SK-N-SH (cell line): Measurements from ENCODE around the gene ATN1. TPM values are rescaled to one million over a fixed set of nuclear protein-coding genes. Genes with fewer than 3 reads are reported as not detected.

Experiments used
- CHD2 ChIP-seq: fragments of 150-350 bp; IDR thresholded peaks from 2 replicates; pipeline ENCODE4 v1.6.1; 2018; ENCODE audit warnings: low read length; ENCODE audit not compliant: partially characterized antibody
- ELF1 ChIP-seq: IDR thresholded peaks from 2 replicates; pipeline ENCODE4 v1.4.0; 2012
- EZH2phosphoT487 ChIP-seq: fragments of 200-600 bp; sonication (generic); IDR thresholded peaks from 2 replicates; pipeline ENCODE4 v1.6.1; 2017; ENCODE audit warnings: low read depth, mixed run types, mild to moderate bottlenecking, antibody characterized with exemption, moderate library complexity, borderline replicate concordance
- JUND ChIP-seq: IDR thresholded peaks from 2 replicates; pipeline ENCODE4 v1.4.0; 2012
- MEF2A ChIP-seq: IDR thresholded peaks from 2 replicates; pipeline ENCODE4 v1.4.0; 2012; ENCODE audit warnings: low read depth, borderline replicate concordance
- MXI1 ChIP-seq: IDR thresholded peaks from 2 replicates; pipeline ENCODE4 v1.6.1; 2012; ENCODE audit warnings: mild to moderate bottlenecking, low read depth, low read length, improper control_type of control experiment
- NFIC ChIP-seq: IDR thresholded peaks from 2 replicates; pipeline ENCODE4 v1.4.0; 2012; ENCODE audit warnings: borderline replicate concordance
- POLR2AphosphoS5 ChIP-seq: IDR thresholded peaks from 2 replicates; pipeline ENCODE4 v1.6.1; 2012; ENCODE audit warnings: low read depth, low read length
- RCOR1 ChIP-seq: fragments of 150-350 bp; IDR thresholded peaks from 2 replicates; pipeline ENCODE4 v1.6.1; 2017; ENCODE audit warnings: antibody characterized with exemption, low read length
- RFX5 ChIP-seq: IDR thresholded peaks from 2 replicates; pipeline ENCODE4 v1.6.1; 2012; ENCODE audit warnings: mild to moderate bottlenecking, improper control_type of control experiment, low read length
- SIN3A ChIP-seq: IDR thresholded peaks from 2 replicates; pipeline ENCODE4 v1.6.1; 2012; ENCODE audit warnings: low read depth, mild to moderate bottlenecking, low read length, moderate library complexity, borderline replicate concordance
- SMC3 ChIP-seq: IDR thresholded peaks from 2 replicates; pipeline ENCODE4 v1.6.1; 2012; ENCODE audit warnings: low read depth, low read length, improper control_type of control experiment
- TCF12 ChIP-seq: IDR thresholded peaks from 2 replicates; pipeline ENCODE4 v1.4.0; 2012
- TEAD4 ChIP-seq: IDR thresholded peaks from 2 replicates; pipeline ENCODE4 v1.4.0; 2012; ENCODE audit warnings: mild to moderate bottlenecking, borderline replicate concordance; ENCODE audit not compliant: insufficient read depth
- YY1 ChIP-seq: IDR thresholded peaks from 2 replicates; pipeline ENCODE4 v1.4.0; 2012; ENCODE audit warnings: low read depth, mild to moderate bottlenecking
- polyA plus RNA-seq, 3 experiments: library from polyadenylated mRNA; depleted of rRNA; stranded (reverse); fragments of >200 nt; gene quantifications; 2 replicates each; pipeline ENCODE4 v1.2.3, GENCODE V29; 2012
- TF ChIP-seq, protein P1 (sequence below): fragments of 150-350 bp; IDR thresholded peaks from 2 replicates; pipeline ENCODE4 v1.6.1; 2016; ENCODE audit warnings: mild to moderate bottlenecking, low read depth, low read length
- TF ChIP-seq, protein P2 (sequence below): IDR thresholded peaks from 2 replicates; pipeline ENCODE4; 2012
- TF ChIP-seq, protein P3 (sequence below): IDR thresholded peaks from 2 replicates; pipeline ENCODE4 v1.6.1; 2012; ENCODE audit warnings: mild to moderate bottlenecking, low read depth, low read length, moderate library complexity
- TF ChIP-seq, protein P4 (sequence below): fragments of 150-350 bp; IDR thresholded peaks from 2 replicates; pipeline ENCODE4 v1.6.1; 2017; ENCODE audit warnings: antibody characterized with exemption, low read length, low read depth, borderline replicate concordance
- TF ChIP-seq, protein P5 (sequence below): IDR thresholded peaks from 2 replicates; pipeline ENCODE4 v1.4.0; 2012; ENCODE audit warnings: low read depth, borderline replicate concordance

The ATN1 gene
- polyA plus RNA-seq, 1 of the 3 experiments (the other 2 are of a cell fraction), result 29.3 TPM

DNA sequence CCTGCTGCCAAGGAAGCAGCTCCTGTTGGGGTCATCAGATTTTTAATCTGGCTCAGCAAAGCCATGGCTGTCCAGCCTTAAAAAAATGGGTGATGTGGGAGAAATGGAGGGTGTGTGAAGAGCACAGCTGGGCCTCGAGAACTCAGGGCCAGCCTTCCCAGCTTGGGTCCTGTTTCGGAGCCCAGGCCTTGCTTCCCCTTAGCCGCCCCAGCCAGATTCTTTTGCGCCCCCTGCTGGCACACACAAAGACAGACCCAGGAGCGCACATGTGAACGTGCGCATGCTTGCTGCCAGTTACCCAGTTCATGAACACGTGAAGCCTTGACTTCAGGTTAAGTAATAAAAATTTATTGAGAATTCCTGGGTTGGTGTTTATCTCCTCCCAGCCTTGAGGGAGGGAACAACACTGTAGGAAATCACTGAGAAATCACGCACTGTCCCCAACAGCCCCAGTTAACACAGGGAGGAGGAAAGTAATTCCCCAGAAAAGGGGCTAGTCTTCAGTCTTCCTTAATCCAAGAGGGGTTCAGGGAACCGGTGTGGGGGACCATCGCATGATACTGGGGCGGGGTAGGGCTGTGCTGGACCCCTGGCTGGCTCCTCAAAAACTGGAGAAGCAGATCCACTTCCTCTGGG lies 37.4 kb downstream of the ATN1 start (continued):
- no peak for TF ChIP-seq CHD2
- no peak for TF ChIP-seq YY1
- TF ChIP-seq TEAD4, result no peak
- no peak for TF ChIP-seq ELF1
- TF ChIP-seq, protein P1, sequence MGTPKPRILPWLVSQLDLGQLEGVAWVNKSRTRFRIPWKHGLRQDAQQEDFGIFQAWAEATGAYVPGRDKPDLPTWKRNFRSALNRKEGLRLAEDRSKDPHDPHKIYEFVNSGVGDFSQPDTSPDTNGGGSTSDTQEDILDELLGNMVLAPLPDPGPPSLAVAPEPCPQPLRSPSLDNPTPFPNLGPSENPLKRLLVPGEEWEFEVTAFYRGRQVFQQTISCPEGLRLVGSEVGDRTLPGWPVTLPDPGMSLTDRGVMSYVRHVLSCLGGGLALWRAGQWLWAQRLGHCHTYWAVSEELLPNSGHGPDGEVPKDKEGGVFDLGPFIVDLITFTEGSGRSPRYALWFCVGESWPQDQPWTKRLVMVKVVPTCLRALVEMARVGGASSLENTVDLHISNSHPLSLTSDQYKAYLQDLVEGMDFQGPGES, result no peak
- no peak for TF ChIP-seq NFIC
- TF ChIP-seq JUND, result no peak
- no peak for TF ChIP-seq RCOR1
- no peak for TF ChIP-seq POLR2AphosphoS5
- TF ChIP-seq, protein P2, sequence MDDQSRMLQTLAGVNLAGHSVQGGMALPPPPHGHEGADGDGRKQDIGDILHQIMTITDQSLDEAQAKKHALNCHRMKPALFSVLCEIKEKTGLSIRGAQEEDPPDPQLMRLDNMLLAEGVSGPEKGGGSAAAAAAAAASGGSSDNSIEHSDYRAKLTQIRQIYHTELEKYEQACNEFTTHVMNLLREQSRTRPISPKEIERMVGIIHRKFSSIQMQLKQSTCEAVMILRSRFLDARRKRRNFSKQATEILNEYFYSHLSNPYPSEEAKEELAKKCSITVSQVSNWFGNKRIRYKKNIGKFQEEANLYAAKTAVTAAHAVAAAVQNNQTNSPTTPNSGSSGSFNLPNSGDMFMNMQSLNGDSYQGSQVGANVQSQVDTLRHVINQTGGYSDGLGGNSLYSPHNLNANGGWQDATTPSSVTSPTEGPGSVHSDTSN, result no peak
- TF ChIP-seq MXI1, result peak; percentile 97
- TF ChIP-seq EZH2phosphoT487, result no peak
- TF ChIP-seq SMC3, result peak; percentile 77
- TF ChIP-seq RFX5, result no peak
- peak; percentile 57; the same call in 1 of the 2 replicates for TF ChIP-seq SIN3A
- TF ChIP-seq, protein P3, sequence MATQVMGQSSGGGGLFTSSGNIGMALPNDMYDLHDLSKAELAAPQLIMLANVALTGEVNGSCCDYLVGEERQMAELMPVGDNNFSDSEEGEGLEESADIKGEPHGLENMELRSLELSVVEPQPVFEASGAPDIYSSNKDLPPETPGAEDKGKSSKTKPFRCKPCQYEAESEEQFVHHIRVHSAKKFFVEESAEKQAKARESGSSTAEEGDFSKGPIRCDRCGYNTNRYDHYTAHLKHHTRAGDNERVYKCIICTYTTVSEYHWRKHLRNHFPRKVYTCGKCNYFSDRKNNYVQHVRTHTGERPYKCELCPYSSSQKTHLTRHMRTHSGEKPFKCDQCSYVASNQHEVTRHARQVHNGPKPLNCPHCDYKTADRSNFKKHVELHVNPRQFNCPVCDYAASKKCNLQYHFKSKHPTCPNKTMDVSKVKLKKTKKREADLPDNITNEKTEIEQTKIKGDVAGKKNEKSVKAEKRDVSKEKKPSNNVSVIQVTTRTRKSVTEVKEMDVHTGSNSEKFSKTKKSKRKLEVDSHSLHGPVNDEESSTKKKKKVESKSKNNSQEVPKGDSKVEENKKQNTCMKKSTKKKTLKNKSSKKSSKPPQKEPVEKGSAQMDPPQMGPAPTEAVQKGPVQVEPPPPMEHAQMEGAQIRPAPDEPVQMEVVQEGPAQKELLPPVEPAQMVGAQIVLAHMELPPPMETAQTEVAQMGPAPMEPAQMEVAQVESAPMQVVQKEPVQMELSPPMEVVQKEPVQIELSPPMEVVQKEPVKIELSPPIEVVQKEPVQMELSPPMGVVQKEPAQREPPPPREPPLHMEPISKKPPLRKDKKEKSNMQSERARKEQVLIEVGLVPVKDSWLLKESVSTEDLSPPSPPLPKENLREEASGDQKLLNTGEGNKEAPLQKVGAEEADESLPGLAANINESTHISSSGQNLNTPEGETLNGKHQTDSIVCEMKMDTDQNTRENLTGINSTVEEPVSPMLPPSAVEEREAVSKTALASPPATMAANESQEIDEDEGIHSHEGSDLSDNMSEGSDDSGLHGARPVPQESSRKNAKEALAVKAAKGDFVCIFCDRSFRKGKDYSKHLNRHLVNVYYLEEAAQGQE, result no peak
- TF ChIP-seq, protein P4, sequence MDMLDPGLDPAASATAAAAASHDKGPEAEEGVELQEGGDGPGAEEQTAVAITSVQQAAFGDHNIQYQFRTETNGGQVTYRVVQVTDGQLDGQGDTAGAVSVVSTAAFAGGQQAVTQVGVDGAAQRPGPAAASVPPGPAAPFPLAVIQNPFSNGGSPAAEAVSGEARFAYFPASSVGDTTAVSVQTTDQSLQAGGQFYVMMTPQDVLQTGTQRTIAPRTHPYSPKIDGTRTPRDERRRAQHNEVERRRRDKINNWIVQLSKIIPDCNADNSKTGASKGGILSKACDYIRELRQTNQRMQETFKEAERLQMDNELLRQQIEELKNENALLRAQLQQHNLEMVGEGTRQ, result no peak
- TF ChIP-seq MEF2A, result no peak
- TF ChIP-seq TCF12, result no peak; the same call in 1 of the 2 replicates
- TF ChIP-seq, protein P5, sequence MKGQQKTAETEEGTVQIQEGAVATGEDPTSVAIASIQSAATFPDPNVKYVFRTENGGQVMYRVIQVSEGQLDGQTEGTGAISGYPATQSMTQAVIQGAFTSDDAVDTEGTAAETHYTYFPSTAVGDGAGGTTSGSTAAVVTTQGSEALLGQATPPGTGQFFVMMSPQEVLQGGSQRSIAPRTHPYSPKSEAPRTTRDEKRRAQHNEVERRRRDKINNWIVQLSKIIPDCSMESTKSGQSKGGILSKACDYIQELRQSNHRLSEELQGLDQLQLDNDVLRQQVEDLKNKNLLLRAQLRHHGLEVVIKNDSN, result no peak
